ENCODE measurements around the gene MRPS34.
"Not testable (repeated sequence)": the region's sequence is repeated elsewhere in the genome, so short reads cannot be mapped to it uniquely, and the experiment has no call there.

Gene MRPS34

DNA sequence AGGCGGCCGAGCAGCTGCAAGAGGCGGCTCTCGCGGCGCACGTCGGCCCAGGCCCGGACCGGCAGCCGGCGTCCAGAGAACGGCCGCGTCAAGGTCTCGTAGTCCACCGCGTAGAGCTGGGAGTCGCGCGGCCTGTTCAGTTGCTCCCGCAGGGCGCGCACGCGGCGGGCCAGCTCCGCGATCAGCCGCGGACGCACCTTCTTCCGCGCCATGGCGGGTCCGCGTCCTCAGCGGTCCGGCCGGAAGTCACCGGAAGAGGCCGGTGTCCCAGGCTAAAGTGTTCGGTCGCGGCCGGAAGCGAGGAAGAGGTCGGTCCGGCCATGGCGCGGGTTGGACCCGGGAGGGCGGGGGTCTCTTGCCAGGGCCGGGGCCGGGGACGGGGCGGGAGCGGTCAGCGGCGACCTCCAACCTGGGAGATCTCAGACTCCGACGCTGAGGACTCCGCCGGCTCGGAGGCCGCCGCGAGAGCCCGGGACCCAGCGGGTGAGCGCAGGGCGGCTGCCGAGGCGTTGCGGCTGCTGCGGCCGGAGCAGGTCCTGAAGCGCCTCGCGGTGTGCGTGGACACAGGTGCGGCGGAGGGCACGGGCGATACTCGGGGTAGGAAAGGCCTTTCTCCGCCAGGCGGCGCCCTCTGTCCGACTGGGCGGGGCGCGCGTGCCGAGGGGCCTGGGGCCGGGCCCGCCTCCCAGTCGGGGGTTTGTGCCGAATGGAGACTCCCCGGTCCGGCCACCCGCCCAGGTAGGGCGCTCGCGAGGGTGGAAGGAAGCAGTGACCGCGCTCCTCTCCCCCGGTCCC is at the start of gene MRPS34:
Gene MRPS34, minus strand, starts transcription at position 227 of the 795 bp plus-strand sequence. Its CDS starts 15 bp downstream, at position 212.
- DNase-seq = peak; percentile 83 to 85

DNA sequence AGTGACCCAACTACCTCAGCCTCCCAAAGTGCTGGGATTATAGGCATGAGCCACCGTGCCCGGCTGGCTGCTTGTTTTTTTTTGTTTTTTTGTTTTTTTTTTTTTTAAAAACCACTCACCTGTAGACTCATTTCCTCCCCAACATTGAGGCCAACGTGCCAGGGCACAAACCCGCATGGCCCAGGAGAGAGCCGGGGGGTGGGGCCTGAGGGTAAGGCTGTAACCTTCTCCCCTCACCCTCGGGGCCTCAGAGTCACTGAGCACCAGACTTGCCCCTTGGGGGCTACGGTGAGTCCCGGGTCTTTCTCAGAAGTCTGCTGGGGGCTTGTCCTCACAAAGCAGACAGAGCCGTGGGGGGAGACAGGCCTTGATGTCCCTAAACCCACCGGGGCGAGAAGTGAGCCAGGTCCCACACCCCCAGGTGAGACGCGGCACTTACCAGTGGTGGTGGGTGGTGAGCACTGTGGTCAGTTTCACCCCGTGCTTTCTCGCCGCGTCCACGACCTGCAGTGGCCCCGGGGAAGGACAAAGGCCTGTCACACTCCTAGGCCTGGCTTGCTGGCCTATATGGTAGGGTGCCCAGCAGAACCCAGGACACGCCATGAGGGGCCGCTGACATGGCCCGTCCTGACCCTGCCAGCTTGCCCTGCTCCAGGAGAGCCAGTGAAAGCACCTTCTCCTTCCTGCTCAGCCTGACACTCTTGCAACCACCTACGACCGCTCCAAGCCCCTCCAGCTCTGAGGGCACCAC is 49.1 kb upstream of the MRPS34 start:
- DNase-seq = no peak

DNA sequence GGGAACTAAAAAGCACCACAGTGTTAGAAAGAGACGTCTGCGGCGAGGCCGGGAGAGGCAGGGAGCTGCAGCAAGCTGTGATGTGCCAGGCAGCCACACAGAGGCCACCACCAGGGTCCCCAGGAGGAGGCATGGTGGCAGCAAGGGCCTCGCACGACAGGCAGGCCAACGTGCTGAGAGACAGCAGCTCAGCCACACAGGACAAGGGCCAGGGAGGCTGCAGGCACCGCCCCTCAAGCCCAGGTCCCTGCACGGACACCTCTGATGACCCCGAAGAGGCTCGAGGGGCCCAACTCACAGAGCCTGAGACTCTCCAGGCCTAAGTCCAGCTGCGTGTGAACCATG is 48.0 kb upstream of the MRPS34 start:
- DNase-seq = no peak

DNA sequence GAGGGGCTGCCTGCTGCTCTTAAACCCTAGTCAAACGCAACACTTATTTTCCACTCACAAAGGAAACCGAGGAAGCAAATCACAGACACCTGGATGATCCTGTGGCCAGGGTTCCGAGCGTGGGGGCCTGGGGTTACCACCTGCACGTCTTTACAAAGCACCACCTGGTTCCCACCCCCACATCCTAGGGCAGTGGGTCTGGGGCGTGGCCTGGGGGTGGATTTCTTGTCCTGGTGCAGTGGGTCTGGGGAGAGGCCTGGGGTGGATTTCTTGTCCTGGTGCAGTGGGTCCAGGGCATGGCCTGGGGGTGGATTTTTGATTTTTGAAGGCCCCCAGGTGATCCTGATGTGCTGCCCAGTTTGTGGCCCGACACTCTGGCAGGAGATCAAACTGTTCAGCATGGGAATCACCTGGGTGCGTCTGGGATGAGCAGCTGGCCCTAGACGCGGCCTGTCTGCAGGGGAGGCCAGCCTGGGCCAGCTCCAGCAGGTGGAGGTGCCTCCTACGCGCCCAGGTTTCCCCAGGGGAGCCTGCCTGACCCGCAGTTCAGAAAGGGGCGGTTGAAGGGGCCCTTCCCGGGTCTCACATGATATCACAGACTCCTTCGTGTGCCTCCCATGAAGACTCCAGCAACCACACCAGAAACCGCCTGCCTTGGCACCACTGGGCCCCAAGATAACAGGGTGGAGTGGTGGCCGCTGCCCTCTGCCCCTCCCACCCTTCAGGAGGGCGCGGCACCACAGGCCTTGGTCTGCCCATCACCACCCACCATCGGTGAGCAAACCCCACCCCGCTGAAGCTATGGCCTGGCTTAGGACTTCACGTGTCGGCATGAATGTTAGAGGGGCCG is 47.4 kb upstream of the MRPS34 start:
- DNase-seq = no peak

DNA sequence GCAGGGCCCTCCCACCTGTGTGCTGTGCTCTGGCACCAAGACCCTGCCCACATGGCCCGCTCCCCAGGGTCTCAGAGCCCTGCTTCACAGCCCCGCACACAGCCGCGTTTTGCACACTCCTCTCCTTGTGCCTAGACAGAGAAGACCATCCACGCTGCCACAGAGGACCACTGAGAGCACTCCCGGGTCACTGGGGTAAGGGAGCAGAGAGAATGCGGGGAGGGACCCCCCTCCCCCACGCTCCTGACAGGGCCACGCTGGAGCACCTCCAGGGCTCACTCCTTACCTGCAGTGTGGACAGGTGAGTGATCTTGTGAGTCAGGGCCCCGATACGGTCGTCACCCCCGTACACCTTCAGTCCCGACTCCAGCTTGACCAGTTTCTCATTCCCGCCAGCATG is 46.7 kb upstream of the MRPS34 start:
- DNase-seq = no peak

DNA sequence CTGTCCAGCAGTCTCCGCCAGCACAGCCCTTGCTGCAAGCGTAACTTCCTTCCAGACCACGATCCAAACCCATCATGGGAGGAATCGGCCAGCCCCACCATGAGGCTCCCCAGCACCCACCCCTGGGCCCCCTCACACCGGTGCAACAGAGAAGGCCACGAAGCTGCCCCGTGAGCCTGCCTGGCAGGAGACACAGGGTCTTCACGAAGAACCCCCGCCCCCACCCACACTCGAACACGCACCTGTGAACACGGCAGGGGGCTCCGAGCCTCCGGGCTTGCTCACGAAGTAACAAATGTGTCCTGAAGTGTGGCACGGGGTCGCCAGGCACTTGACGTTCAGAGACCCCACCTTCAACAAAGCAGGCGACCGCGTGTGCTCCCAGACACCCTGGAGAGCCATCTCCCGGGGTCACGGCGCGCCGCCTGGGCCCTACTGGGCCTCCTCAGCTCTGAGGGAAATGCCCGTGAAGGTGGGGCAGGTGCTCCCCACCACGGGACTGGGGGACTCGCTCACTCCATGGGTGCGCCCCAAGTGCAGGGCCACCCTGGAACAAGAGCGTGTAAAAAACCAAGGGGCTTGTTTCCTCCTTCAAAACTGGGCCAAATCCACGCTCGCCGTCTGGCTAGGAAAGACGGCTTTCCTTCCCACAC is 46.1 kb upstream of the MRPS34 start:
- DNase-seq = no peak

DNA sequence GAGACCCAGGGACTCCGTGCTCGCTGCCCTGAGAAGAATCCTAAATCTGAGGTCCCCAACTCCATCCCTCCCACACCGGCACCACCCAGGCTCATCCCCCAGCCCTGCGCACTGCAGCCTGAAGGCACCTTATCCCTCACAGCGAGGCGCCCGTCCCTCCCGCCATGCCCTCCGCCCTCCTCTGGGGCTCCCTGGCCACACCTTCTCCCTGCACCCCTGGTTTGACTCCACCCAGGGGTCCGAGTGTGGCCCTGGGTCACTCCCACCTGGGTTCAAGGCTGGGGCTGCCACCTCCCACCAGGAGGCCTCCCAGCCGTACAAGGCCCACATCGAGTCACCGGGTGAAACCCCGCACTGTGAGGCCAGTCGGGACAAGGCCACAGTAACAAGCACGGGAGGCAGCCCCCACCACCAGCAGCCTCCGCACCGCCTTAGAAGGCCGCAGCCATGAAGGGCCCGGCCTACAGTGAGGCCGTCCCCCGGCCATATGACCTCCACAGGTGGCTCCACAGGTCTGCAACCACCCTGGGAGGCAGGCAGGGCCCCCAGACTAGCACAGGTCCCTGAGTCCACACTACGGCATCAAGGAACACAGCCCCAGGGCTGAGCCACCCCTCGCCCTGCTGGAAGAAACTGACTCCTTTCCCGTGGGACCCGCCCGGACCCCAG is 45.4 kb upstream of the MRPS34 start:
- no peak for DNase-seq

DNA sequence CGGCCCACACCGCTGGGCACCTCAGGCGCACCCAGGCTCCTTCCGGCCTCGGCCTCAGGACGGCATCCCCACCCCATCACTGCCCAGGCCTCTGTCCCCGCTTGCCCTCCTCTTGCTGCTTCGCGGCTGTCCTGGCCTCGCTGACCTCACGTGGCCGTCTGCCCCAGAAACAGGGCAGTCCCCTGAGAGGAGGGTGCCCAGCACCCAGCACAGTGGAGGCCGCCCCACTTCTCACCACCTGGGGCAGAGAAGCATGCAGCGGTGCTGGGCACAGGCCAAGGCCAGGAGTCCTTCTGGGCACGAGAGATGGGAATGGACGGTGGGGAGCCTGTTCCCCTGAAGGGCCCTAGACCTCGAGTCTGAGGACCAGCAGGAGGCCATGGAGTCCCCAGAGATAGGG is 44.8 kb upstream of the MRPS34 start:
- DNase-seq = no peak

DNA sequence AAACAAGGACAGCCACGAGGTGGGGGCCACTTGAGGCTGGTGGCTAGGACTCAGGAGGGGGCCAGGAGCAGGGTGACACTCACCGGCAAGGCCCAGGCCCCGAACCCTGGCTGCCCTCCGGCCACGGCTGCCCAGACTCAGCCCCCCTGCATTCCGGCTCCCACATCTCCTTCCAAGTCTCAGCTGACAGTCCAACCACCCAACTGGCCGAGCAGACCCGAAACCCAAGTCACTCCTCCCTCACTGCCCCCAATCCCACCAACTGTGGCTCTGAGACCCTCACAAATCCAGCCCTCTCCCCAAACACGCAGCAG is 44.3 kb upstream of the MRPS34 start:
- DNase-seq = no peak

DNA sequence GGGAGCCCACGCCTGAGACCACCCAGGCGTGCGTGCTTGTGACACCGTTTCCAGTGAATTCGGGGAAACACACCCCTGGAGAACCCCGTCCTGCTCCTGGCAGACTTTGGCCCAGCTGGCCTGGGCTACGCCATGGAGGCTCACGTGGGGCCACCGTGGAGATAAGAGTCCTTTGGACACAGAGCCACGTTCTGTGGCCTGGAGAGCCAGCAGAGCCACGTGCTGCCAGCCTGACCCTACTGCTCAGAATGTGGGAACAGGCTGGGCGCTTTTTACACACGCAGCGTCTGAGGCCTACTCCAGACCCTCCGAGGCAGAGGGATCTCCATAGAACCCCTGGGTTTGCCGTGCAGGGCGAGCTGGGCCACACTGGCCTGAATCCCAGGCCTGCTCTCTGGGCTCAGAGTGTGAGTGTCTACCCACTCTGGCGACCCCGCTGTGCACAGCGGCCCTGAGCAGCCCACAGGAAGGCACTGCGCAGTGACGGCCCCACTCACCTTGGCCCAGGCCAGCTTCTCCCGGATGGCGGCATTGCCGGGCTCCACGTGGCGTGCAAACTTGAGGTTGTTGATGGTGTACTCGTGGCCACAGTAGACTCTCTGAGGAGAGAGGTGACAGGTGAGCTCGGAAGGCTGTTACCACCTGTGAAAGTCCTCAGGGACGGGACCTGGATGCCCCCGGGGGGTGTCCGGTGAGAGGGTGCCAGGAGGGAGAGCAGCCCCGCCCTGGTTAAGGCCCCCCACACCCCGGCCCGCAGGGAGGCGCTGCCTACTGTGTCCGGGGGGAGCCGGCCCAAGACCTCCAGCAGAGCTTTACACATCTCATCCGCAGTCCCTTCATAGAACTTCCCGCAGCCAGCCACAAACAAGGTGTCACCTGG is 43.7 kb upstream of the MRPS34 start:
- no peak for DNase-seq

DNA sequence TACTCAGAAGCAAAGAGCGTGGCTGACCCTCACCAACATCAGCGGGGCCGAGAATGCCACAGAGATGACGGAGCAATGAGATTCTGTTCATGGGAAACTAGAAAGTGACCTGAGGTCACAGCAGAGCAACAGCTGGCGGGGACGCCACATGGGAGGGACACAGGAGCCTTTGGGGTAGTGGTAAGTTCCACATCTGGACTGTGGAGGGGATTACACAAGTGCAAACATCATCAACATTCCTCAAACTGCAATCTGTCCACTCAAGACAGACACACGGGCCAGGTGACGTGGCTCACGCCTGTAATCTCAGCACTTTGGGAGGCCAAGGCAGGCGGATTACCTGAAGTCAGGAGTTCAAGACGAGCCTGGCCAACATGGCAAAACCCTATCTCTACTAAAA is 42.5 kb upstream of the MRPS34 start:
- DNase-seq = no peak

DNA sequence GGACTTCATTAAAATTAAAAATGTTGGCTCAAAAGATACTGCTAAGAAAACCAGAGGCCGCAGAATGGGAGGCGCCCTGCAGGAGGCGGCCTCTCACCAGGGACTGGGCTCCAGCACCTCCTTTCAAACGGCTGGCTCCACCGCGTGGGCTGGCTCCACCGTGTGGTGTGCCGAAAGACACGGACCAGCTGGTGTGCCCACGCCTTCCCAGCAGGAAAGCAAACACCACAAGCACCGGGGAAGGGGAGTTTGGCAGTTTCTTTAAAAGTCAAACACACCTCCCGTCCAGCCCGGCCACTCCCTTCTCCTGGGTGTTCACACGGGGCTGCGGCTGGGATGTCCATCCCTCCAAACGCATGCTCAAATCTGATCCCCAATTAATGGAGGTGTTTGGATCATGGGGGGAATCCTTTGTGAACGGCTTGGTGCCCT is 39.8 kb upstream of the MRPS34 start:
- DNase-seq = peak; percentile 38 to 66

DNA sequence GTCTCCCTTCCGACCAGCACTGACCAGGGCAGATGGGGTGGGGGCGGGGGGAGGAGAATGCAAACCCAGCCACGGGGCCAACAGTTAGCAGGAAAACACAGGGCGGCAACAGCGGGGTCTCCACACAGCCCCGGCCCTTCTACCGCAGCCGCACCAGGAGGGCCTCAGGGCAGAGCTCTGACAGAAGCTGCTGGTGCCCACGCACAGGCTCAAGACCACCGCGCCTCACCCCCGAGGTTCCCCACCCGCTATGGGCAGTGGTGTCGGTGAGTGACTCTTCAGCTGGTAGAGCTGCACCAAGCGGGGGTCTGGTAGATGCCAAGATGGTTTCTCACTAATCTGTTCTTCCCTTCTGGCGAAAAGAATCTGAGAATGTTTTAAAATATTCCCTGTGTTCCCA is 37.6 kb upstream of the MRPS34 start:
- DNase-seq = no peak

DNA sequence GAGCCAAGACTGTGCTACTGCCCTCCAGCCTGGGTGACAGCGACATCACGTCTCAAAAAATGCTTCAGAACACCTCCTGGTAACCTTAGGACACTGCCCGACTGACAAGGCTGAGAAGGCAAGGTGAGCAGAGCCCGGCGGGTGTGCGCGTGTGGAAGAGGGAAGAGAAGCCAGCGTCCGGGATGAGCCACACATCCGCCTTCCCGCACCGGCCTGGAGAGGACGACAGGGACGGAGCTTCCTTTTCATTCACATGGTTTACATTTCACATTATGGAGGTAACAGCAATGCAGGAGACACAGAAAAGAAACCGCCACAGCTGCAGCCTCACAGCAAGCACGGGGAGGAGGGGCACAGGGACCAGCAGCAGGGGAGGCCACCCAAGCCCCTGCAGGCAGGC is 37.2 kb upstream of the MRPS34 start:
- no peak for DNase-seq

DNA sequence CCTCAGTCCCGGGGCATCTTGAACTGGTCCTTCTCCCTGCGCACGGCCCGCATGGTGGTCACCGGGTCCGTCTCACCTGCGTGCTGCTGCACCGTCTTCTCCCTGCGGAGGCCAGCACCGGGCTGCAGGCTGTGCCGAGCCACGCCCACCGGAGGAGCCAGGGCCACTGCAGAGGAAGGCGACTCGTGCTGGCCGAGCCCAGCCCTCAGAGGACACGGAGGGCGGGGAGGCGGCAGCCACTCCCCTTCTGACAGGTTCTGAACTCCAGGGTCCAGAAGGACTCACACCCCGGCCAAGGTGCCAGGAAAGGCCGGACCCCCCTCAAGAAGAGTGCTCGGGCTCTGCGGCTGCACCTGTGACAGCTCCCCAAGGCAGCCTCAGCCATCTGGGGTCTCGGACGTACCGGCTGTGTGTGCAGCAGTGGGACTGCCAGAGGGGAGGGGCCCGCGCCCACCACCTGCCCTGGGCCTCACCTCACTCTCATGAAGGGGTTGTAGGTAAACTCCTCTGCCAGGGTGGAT is 36.4 kb upstream of the MRPS34 start:
- no peak for DNase-seq

DNA sequence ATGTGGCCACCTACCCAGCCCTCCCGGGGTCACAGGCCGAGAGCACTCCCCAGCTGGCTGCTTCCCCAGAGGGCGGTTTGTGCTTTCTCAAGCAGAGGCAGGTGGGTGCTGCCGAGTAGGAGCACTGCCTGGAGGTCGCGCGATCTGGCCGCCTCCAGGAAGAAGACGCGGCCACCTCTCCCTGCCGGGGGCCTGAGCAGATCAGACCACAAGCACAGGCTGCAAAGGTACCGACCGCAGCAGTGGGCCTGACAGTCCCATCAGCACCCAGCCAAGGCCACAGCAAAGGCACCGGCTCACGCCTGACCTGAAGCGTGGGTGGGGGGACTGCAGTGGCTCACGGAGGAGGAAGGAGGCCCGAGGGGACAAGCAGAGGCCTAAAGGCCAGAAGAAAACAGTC is 35.8 kb upstream of the MRPS34 start:
- DNase-seq = no peak

DNA sequence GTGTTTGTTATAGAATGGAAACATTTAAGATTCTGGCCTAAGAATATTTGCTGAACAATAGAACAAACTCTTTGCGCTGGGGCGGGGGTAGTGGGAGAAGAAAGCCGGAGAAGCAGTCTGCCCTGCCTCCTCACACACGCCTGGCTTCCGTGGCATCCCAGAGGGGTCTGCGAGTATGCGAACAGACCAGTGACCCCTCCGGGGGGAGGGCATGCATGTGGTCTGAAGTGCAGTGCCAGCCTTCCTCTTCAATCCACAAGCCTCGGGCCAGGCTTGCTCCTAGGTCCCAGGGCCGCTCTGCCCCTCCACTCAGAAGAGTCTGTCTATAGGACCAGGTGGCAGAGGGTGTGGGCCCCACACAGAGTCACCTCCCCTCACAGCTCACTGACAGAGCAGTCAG is 34.7 kb upstream of the MRPS34 start:
- no peak for DNase-seq

DNA sequence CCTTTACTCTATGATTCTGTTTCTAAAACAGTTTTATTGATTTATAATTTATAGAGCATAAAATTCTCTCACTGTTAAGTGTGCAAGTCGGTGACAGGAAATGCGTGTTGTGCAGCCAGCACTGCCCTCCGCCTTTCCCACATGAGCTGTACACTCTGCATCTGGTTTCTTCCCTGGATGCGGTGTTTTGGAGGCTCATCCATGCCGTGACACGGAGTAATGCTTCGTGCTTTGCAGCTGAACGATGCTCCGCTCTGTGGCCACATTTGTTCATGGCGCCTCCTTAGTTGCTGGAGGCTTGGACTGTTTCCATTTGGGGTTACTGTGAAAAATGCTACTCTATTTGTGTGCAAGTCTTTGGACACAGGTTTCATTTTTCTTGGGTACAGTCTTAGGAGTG is 27.8 kb upstream of the MRPS34 start:
- DNase-seq = no peak

DNA sequence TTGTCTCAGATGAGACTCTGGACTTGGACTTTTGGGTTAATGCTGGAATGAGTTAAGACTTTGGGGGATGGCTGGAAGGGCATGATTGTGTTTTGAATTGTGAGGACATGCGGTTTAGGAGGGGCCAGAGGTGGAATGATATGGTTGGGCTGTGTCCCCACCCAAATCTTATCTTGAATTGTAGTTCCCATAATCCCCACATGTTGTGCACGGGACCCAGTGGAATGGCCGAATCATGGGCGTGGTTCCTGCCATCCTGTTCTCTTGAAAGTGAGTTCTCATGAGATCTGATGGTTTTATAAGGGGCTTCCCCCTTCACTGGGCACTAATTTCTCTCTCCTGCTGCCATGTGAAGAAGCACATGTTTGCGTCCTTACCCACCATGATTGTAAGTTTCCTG is 26.3 kb upstream of the MRPS34 start:
- DNase-seq = not testable (repeated sequence)

DNA sequence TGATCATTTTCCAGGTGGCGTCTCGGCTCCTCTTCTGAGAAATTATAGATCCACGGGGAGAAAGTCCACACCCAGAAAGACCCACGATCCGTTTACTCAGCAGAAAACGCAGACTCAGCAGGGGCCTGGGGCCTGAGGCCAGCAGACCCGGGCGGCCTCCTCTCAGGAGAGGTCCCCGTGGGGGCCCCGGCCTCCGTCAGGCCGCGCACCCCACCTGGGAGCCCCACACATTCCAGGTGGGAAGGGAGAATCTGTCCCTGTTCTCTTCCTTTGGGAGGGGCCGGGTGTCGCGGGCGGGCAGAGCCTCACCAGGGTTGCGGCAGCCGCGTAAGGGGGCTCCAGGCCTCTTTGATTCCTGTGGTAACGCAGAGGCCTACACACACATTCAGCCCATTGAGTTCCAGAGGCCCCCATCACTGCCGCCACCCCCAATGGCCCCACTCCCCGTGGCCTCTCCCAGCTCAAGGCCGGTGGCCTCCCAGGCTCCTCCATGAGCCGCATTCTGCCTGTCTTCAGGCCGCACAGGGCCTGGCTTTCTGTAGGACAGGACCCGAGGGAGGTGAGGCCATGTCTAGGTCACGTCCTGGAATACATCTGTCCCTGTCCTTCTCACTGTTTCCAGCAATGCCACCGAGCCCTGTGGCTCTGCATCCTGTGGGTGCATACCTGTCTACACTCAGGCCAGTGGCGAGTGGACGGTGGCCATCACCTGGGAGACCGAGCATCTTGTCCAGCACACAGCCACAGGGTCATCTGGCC is 22.2 kb upstream of the MRPS34 start:
- no peak for DNase-seq
